ENCODE measurements around the gene BRD4. TPM values are rescaled to one million over a fixed set of nuclear protein-coding genes. Genes with fewer than 3 reads are reported as not detected.

The BRD4 gene
- total RNA-seq, 1 donor from 2014 or later = 136 TPM

GRCh38 chr19:15265850-15266248 lies 66.5 kb downstream of the BRD4 start:
- Mint-ChIP-seq H3K4me3 (ENCODE audit: unreplicated experiment) (peak overlapping the region; percentile 62), H3K4me1 (ENCODE audit: unreplicated experiment) (no peaks in the 10 kb centered on the region), H3K9me3 (ENCODE audit: unreplicated experiment) (no peaks in the 10 kb centered on the region), H3K27ac (ENCODE audit: unreplicated experiment) (peak overlapping the region; percentile 48), H3K36me3 (ENCODE audit: low read depth, unreplicated experiment) (peaks cover 56% of the 10 kb centered on the region), H3K27me3 (ENCODE audit: unreplicated experiment) (peaks cover 8% of the 10 kb centered on the region)
- no peak for TF ChIP-seq CTCF (IDR thresholded peaks at IDR 0.05; ENCODE audit: unreplicated experiment)
- DNase-seq (ENCODE audit: low spot score) = no peak

GRCh38 chr19:15265214-15265849 lies 67.0 kb downstream of the BRD4 start:
- Mint-ChIP-seq H3K4me1 (ENCODE audit: unreplicated experiment) (no peaks in the 10 kb centered on the region), H3K9me3 (ENCODE audit: unreplicated experiment) (no peaks in the 10 kb centered on the region), H3K27me3 (ENCODE audit: unreplicated experiment) (peaks cover 7% of the 10 kb centered on the region), H3K4me3 (ENCODE audit: unreplicated experiment) (peak overlapping the region; percentile 62), H3K36me3 (ENCODE audit: low read depth, unreplicated experiment) (peaks cover 53% of the 10 kb centered on the region), H3K27ac (ENCODE audit: unreplicated experiment) (peak overlapping the region; percentile 48)
- DNase-seq (ENCODE audit: low spot score) = no peak
- TF ChIP-seq CTCF (IDR thresholded peaks at IDR 0.05; ENCODE audit: unreplicated experiment) = no peak

GRCh38 chr19:15264933-15265206 lies 67.5 kb downstream of the BRD4 start:
- no peak for TF ChIP-seq CTCF (IDR thresholded peaks at IDR 0.05; ENCODE audit: unreplicated experiment)
- H3K27me3 Mint-ChIP-seq (ENCODE audit: unreplicated experiment) = peaks cover 7% of the 10 kb centered on the region
- H3K4me3 Mint-ChIP-seq (ENCODE audit: unreplicated experiment) = no peak overlapping the region
- H3K36me3 Mint-ChIP-seq (ENCODE audit: low read depth, unreplicated experiment) = peaks cover 49% of the 10 kb centered on the region
- no peak overlapping the region for H3K27ac Mint-ChIP-seq (ENCODE audit: unreplicated experiment)
- no peaks in the 10 kb centered on the region for H3K4me1 Mint-ChIP-seq (ENCODE audit: unreplicated experiment)
- no peaks in the 10 kb centered on the region for H3K9me3 Mint-ChIP-seq (ENCODE audit: unreplicated experiment)
- DNase-seq (ENCODE audit: low spot score) = no peak

GRCh38 chr19:15264061-15264932 lies 68.0 kb downstream of the BRD4 start:
- no peaks in the 10 kb centered on the region for H3K4me1 Mint-ChIP-seq (ENCODE audit: unreplicated experiment)
- peak; percentile 70 for TF ChIP-seq CTCF (IDR thresholded peaks at IDR 0.05; ENCODE audit: unreplicated experiment)
- H3K27ac Mint-ChIP-seq (ENCODE audit: unreplicated experiment) = no peak overlapping the region
- peak; percentile 91 for DNase-seq (ENCODE audit: low spot score)
- H3K9me3 Mint-ChIP-seq (ENCODE audit: unreplicated experiment) = no peaks in the 10 kb centered on the region
- H3K36me3 Mint-ChIP-seq (ENCODE audit: low read depth, unreplicated experiment) = peaks cover 45% of the 10 kb centered on the region
- H3K27me3 Mint-ChIP-seq (ENCODE audit: unreplicated experiment) = peaks cover 7% of the 10 kb centered on the region
- no peak overlapping the region for H3K4me3 Mint-ChIP-seq (ENCODE audit: unreplicated experiment)

GRCh38 chr19:15263361-15263985 lies 68.9 kb downstream of the BRD4 start:
- TF ChIP-seq CTCF (IDR thresholded peaks at IDR 0.05; ENCODE audit: unreplicated experiment) = no peak
- Mint-ChIP-seq H3K9me3 (ENCODE audit: unreplicated experiment) (no peaks in the 10 kb centered on the region), H3K27ac (ENCODE audit: unreplicated experiment) (no peak overlapping the region), H3K27me3 (ENCODE audit: unreplicated experiment) (peaks cover 10% of the 10 kb centered on the region), H3K4me3 (ENCODE audit: unreplicated experiment) (no peak overlapping the region), H3K4me1 (ENCODE audit: unreplicated experiment) (no peaks in the 10 kb centered on the region), H3K36me3 (ENCODE audit: low read depth, unreplicated experiment) (peaks cover 47% of the 10 kb centered on the region)
- no peak for DNase-seq (ENCODE audit: low spot score)
